GM20000 (cell line): ENCODE results near the gene CLPSL1.

Experiments
- DNase-seq: peaks from one replicate; pipeline ENCODE4 v3.0.0; 2012; ENCODE audit warnings: low spot score
- CTCF ChIP-seq: IDR thresholded peaks from 2 replicates; pipeline ENCODE4 v1.5.1; 2012; ENCODE audit warnings: mild to moderate bottlenecking, control low read depth; ENCODE audit errors: extremely low read depth, missing control alignments

CLPSL1 gene

GRCh38 chr6:35788423-35788982, 7.7 kb downstream of the CLPSL1 start:
- no peak for DNase-seq

GRCh38 chr6:35790683-35791082, 9.9 kb downstream of the CLPSL1 start:
- no peak for DNase-seq
- TF ChIP-seq CTCF = no peak

More at GRCh38 chr6:35788423-35788982, 7.7 kb downstream of the CLPSL1 start:
- TF ChIP-seq CTCF = no peak

GRCh38 chr6:35794536-35795452, 14.0 kb downstream of the CLPSL1 start:
- TF ChIP-seq CTCF = no peak
- DNase-seq = no peak

GRCh38 chr6:35795453-35796071, 14.7 kb downstream of the CLPSL1 start:
- DNase-seq = no peak
- TF ChIP-seq CTCF = no peak

GRCh38 chr6:35796236-35796635, 15.4 kb downstream of the CLPSL1 start:
- no peak for DNase-seq
- TF ChIP-seq CTCF = no peak

GRCh38 chr6:35797837-35798526, 17.2 kb downstream of the CLPSL1 start:
- no peak for DNase-seq

More at GRCh38 chr6:35797837-35798526, 17.2 kb downstream of the CLPSL1 start:
- TF ChIP-seq CTCF = no peak
